ENCODE measurements around the gene WDR46.
"Not testable (repeated sequence)": the region's sequence is repeated elsewhere in the genome, so short reads cannot be mapped to it uniquely, and the experiment has no call there.

The WDR46 gene

DNA sequence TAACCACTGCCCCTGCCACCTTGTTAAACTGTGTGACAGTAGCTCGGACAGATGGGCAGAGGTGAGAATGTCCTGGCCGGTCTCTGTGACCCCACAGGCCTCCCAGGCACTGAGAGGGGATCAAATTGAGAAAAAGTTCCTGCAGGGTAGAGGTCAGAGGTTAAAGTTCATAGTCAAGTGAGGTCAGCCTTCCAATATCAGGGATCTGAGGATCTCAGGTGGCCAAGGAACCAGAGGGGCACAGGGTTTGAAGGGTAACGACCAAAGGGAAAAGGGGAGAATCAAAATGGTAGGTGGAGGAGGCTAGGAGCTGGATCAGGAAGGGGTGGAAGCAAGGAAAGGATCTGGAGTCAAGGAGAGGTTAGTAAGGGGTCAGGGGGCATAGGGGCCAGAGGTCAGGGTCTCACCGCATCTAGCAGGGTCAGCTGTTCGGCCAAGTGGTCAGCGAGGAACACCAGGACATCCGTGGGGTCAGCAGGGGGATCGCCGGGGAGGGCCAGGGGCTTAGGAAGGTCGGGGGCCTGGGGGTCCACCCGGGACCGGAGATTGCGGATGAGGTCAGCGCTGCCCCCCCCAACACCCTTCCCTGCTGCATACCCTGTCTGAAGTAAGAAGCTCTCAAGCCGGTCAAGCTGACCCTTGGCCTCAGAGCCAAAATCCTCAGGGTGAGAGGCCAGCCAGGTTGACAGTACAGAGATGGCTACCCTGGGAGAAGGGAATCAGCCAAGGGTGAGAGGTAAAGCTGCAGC is 6.8 kb upstream of the WDR46 start:
- Histone ChIP-seq H3K9ac (ENCODE audit: low read length) (no peak overlapping the region), H3K27ac (ENCODE audit: low read length) (no peak overlapping the region), H3K4me3 (ENCODE audit: low read length) (no peak overlapping the region), H3K9me3 (ENCODE audit: control insufficient read depth, low read depth, low read length) (no peaks in the 10 kb centered on the region), H3K4me1 (ENCODE audit: control insufficient read depth, low read depth, low read length) (peaks cover 3% of the 10 kb centered on the region), H3K27me3 (ENCODE audit: control insufficient read depth, insufficient read depth, low read length) (no peaks in the 10 kb centered on the region), H3K36me3 (ENCODE audit: control insufficient read depth, low read depth, low read length) (peaks cover 18% of the 10 kb centered on the region)

DNA sequence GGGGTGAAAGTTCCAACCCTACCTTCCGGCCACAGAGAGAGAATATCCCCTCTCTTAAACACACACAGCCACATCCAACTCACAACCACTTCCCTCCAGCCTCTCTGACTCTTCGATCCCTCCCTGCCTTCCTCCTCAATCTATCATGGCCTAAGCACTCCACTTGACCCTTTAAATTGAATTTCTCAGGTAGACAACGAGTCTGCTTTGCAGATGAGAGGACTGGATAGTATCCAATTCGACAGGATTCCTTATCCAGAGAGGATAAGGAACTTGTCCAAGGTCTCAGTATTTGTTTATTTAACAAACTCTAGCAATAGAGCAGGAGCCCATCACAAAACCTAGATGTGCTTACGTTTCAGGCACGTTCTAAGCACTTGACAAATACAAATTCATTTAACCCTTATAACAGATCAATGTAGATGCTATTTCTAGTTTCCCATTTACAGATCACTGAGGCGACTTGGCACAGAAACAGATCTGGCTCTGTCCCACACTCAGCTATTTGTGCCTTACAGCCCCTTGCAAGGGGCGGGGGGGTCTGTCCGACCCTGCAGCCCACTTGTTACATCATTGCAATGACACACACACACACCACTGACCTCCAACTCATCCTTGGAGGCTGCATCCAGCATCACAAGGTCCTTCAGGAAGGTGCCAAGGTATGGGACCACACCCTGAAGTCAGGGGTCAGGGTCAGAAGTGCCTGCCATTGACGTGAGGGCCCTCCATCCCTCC is 5.2 kb upstream of the WDR46 start:
- Histone ChIP-seq H3K27ac (ENCODE audit: low read length) (no peak overlapping the region), H3K9ac (ENCODE audit: low read length) (no peak overlapping the region), H3K36me3 (ENCODE audit: control insufficient read depth, low read depth, low read length) (peaks cover 18% of the 10 kb centered on the region), H3K4me1 (ENCODE audit: control insufficient read depth, low read depth, low read length) (peaks cover 3% of the 10 kb centered on the region), H3K27me3 (ENCODE audit: control insufficient read depth, insufficient read depth, low read length) (no peaks in the 10 kb centered on the region), H3K4me3 (ENCODE audit: low read length) (no peak overlapping the region), H3K9me3 (ENCODE audit: control insufficient read depth, low read depth, low read length) (no peaks in the 10 kb centered on the region)

GRCh38 chr6:33292996-33293682 is 4.1 kb upstream of the WDR46 start:
- peaks cover 18% of the 10 kb centered on the region for H3K36me3 ChIP-seq (ENCODE audit: control insufficient read depth, low read depth, low read length)
- no peaks in the 10 kb centered on the region for H3K9me3 ChIP-seq (ENCODE audit: control insufficient read depth, low read depth, low read length)
- H3K27me3 ChIP-seq (ENCODE audit: control insufficient read depth, insufficient read depth, low read length) = no peaks in the 10 kb centered on the region
- H3K9ac ChIP-seq (ENCODE audit: low read length) = no peak overlapping the region
- no peak overlapping the region for H3K27ac ChIP-seq (ENCODE audit: low read length)
- no peak overlapping the region for H3K4me3 ChIP-seq (ENCODE audit: low read length)
- peaks cover 3% of the 10 kb centered on the region for H3K4me1 ChIP-seq (ENCODE audit: control insufficient read depth, low read depth, low read length)

GRCh38 chr6:33290459-33290858 is 1.4 kb upstream of the WDR46 start:
- Histone ChIP-seq H3K9me3 (ENCODE audit: control insufficient read depth, low read depth, low read length) (no peaks in the 10 kb centered on the region), H3K4me1 (ENCODE audit: control insufficient read depth, low read depth, low read length) (no peaks in the 10 kb centered on the region), H3K36me3 (ENCODE audit: control insufficient read depth, low read depth, low read length) (peaks cover 28% of the 10 kb centered on the region), H3K27ac (ENCODE audit: low read length) (no peak overlapping the region), H3K4me3 (ENCODE audit: low read length) (peak overlapping the region; percentile 94), H3K27me3 (ENCODE audit: control insufficient read depth, insufficient read depth, low read length) (no peaks in the 10 kb centered on the region), H3K9ac (ENCODE audit: low read length) (peak overlapping the region; percentile 83)

DNA sequence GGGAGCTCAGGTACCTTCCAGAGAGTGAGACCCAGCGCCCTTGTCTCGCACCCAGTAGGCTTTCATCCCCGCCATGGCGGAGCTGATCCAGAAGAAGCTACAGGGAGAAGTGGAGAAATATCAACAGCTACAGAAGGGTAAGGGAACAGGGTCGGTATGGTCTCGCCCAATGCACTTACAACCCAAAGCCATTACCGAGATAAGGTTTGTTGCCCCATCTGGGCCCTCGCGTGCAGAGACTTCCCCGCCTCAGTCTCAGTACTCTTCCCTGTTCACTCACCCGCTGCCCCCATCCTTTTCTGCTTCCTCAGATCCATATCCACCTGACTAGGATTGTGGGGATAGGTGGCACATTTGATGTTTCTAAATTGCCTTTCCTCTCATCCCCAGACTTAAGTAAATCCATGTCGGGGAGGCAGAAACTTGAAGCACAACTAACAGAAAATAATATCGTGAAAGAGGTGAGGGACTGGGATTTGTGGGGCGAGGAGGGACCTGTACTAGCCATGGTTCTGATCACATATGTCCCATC is 811 bp upstream of the WDR46 start:
- Histone ChIP-seq H3K27ac (ENCODE audit: low read length) (peak overlapping the region; percentile 56), H3K36me3 (ENCODE audit: control insufficient read depth, low read depth, low read length) (peaks cover 29% of the 10 kb centered on the region), H3K9ac (ENCODE audit: low read length) (peak overlapping the region; percentile 83), H3K9me3 (ENCODE audit: control insufficient read depth, low read depth, low read length) (no peaks in the 10 kb centered on the region), H3K27me3 (ENCODE audit: control insufficient read depth, insufficient read depth, low read length) (no peaks in the 10 kb centered on the region), H3K4me1 (ENCODE audit: control insufficient read depth, low read depth, low read length) (no peaks in the 10 kb centered on the region), H3K4me3 (ENCODE audit: low read length) (peak overlapping the region; percentile 94)

GRCh38 chr6:33288141-33288920 is 708 bp downstream of the WDR46 start:
- H3K9me3 ChIP-seq (ENCODE audit: control insufficient read depth, low read depth, low read length) = no peaks in the 10 kb centered on the region
- no peaks in the 10 kb centered on the region for H3K4me1 ChIP-seq (ENCODE audit: control insufficient read depth, low read depth, low read length)
- peak overlapping the region; percentile 94 for H3K4me3 ChIP-seq (ENCODE audit: low read length)
- no peak overlapping the region for H3K27ac ChIP-seq (ENCODE audit: low read length)
- peak overlapping the region; percentile 83 for H3K9ac ChIP-seq (ENCODE audit: low read length)
- H3K36me3 ChIP-seq (ENCODE audit: control insufficient read depth, low read depth, low read length) = peaks cover 35% of the 10 kb centered on the region
- no peaks in the 10 kb centered on the region for H3K27me3 ChIP-seq (ENCODE audit: control insufficient read depth, insufficient read depth, low read length)

- H3K4me3 ChIP-seq (ENCODE audit: low read length) = no peak overlapping the region
- H3K27me3 ChIP-seq (ENCODE audit: control insufficient read depth, insufficient read depth, low read length) = no peaks in the 10 kb centered on the region
- H3K9me3 ChIP-seq (ENCODE audit: control insufficient read depth, low read depth, low read length) = no peaks in the 10 kb centered on the region
- H3K4me1 ChIP-seq (ENCODE audit: control insufficient read depth, low read depth, low read length) = no peaks in the 10 kb centered on the region
- no peak overlapping the region for H3K27ac ChIP-seq (ENCODE audit: low read length)
- H3K36me3 ChIP-seq (ENCODE audit: control insufficient read depth, low read depth, low read length) = peaks cover 31% of the 10 kb centered on the region
- no peak overlapping the region for H3K9ac ChIP-seq (ENCODE audit: low read length)
Observed at GRCh38 chr6:33286946-33287914, 1.8 kb downstream of the WDR46 start.

DNA sequence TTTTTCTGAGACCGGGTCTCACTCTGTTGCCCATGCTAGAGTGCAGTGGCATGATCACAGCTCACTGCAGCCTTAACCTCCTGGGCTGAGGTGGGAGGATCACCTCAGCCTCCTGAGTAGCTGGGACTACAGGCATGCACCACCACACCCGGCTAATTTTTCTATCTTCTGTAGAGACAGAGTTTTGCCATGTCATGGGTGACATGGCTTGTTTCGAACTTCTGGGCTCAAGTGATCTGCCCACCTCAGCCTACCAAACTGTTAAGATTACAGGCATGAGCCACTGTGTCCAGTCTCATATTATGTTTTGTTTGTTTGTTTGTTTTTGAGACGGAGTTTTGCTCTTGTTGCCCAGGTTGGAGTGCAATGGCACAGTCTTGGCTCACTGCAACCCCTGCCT is 3.8 kb downstream of the WDR46 start:
- peaks cover 29% of the 10 kb centered on the region for H3K36me3 ChIP-seq (ENCODE audit: control insufficient read depth, low read depth, low read length)
- H3K9ac ChIP-seq (ENCODE audit: low read length); H3K27me3 ChIP-seq (ENCODE audit: control insufficient read depth, insufficient read depth, low read length); H3K4me1 ChIP-seq (ENCODE audit: control insufficient read depth, low read depth, low read length); H3K9me3 ChIP-seq (ENCODE audit: control insufficient read depth, low read depth, low read length); H3K27ac ChIP-seq (ENCODE audit: low read length); H3K4me3 ChIP-seq (ENCODE audit: low read length): not testable (repeated sequence)

DNA sequence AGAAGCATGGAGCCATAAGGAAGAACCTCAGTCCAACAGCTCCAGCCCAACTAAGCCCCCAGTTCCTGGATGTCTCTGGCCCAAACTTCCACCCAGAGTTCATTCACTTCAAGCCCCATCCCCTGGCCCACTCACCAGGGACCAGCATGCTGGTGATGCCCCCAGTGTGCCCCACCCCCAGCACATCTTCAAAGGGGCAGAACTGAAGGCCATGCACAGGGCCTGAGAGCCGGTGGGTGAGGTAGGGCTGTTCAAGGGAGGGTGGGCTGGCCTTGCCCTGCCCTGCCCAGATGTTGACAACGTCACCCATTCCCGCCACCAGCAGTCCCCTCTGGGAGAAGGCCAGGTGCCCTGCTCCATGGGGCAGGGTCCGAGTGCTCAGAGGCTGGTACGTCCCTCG is 8.5 kb downstream of the WDR46 start:
- peaks cover 3% of the 10 kb centered on the region for H3K4me1 ChIP-seq (ENCODE audit: control insufficient read depth, low read depth, low read length)
- H3K9me3 ChIP-seq (ENCODE audit: control insufficient read depth, low read depth, low read length) = no peaks in the 10 kb centered on the region
- H3K27ac ChIP-seq (ENCODE audit: low read length) = no peak overlapping the region
- no peak overlapping the region for H3K4me3 ChIP-seq (ENCODE audit: low read length)
- H3K36me3 ChIP-seq (ENCODE audit: control insufficient read depth, low read depth, low read length) = peaks cover 34% of the 10 kb centered on the region
- no peak overlapping the region for H3K9ac ChIP-seq (ENCODE audit: low read length)
- no peaks in the 10 kb centered on the region for H3K27me3 ChIP-seq (ENCODE audit: control insufficient read depth, insufficient read depth, low read length)

- no peak overlapping the region for H3K27ac ChIP-seq (ENCODE audit: low read length)
- H3K9ac ChIP-seq (ENCODE audit: low read length) = no peak overlapping the region
- peaks cover 3% of the 10 kb centered on the region for H3K4me1 ChIP-seq (ENCODE audit: control insufficient read depth, low read depth, low read length)
- no peaks in the 10 kb centered on the region for H3K9me3 ChIP-seq (ENCODE audit: control insufficient read depth, low read depth, low read length)
- H3K4me3 ChIP-seq (ENCODE audit: low read length) = no peak overlapping the region
- H3K27me3 ChIP-seq (ENCODE audit: control insufficient read depth, insufficient read depth, low read length) = no peaks in the 10 kb centered on the region
- peaks cover 39% of the 10 kb centered on the region for H3K36me3 ChIP-seq (ENCODE audit: control insufficient read depth, low read depth, low read length)
Observed at GRCh38 chr6:33279971-33280511, 9.0 kb downstream of the WDR46 start.

Measured in iPS-18a (cell line).